Measurements from ENCODE around the gene OGT. TPM values are rescaled to one million over a fixed set of nuclear protein-coding genes. Genes with fewer than 3 reads are reported as not detected.

Gene OGT
- total RNA-seq, 1 donor from 2014 or later = 210 TPM

GRCh38 chrX:71612256-71612655 lies 79.4 kb downstream of the OGT start:
- no peak overlapping the region for H3K4me3 Mint-ChIP-seq (ENCODE audit: unreplicated experiment)
- peaks cover 4% of the 10 kb centered on the region for H3K9me3 Mint-ChIP-seq (ENCODE audit: unreplicated experiment)

GRCh38 chrX:71615056-71615455 lies 82.2 kb downstream of the OGT start:
- Mint-ChIP-seq H3K4me1 (ENCODE audit: unreplicated experiment) (no peaks in the 10 kb centered on the region), H3K36me3 (ENCODE audit: unreplicated experiment) (peaks cover 32% of the 10 kb centered on the region), H3K4me3 (ENCODE audit: unreplicated experiment) (no peak overlapping the region), H3K9me3 (ENCODE audit: unreplicated experiment) (no peaks in the 10 kb centered on the region), H3K27ac (ENCODE audit: unreplicated experiment) (no peak overlapping the region), H3K27me3 (ENCODE audit: unreplicated experiment) (no peaks in the 10 kb centered on the region)
- no peak for TF ChIP-seq CTCF (IDR thresholded peaks at IDR 0.05)
- no peak for DNase-seq (ENCODE audit: extremely low spot score, unreplicated experiment)

More at GRCh38 chrX:71612256-71612655, 79.4 kb downstream of the OGT start:
- Mint-ChIP-seq H3K4me1 (ENCODE audit: unreplicated experiment) (no peaks in the 10 kb centered on the region), H3K36me3 (ENCODE audit: unreplicated experiment) (peaks cover 51% of the 10 kb centered on the region), H3K27me3 (ENCODE audit: unreplicated experiment) (no peaks in the 10 kb centered on the region), H3K27ac (ENCODE audit: unreplicated experiment) (no peak overlapping the region)
- no peak for TF ChIP-seq CTCF (IDR thresholded peaks at IDR 0.05)
- DNase-seq (ENCODE audit: extremely low spot score, unreplicated experiment) = no peak

- Mint-ChIP-seq H3K4me3 (ENCODE audit: unreplicated experiment) (no peak overlapping the region), H3K36me3 (ENCODE audit: unreplicated experiment) (peaks cover 29% of the 10 kb centered on the region), H3K27me3 (ENCODE audit: unreplicated experiment) (no peaks in the 10 kb centered on the region), H3K4me1 (ENCODE audit: unreplicated experiment) (no peaks in the 10 kb centered on the region), H3K27ac (ENCODE audit: unreplicated experiment) (no peak overlapping the region), H3K9me3 (ENCODE audit: unreplicated experiment) (no peaks in the 10 kb centered on the region)
- TF ChIP-seq CTCF (IDR thresholded peaks at IDR 0.05) = no peak
- DNase-seq (ENCODE audit: extremely low spot score, unreplicated experiment) = no peak
These were observed 83.0 kb downstream of the OGT start for GRCh38 chrX:71615954-71616353.

GRCh38 chrX:71616672-71617529 lies 84.0 kb downstream of the OGT start:
- Mint-ChIP-seq H3K4me1 (ENCODE audit: unreplicated experiment) (no peaks in the 10 kb centered on the region), H3K9me3 (ENCODE audit: unreplicated experiment) (no peaks in the 10 kb centered on the region), H3K4me3 (ENCODE audit: unreplicated experiment) (no peak overlapping the region), H3K27ac (ENCODE audit: unreplicated experiment) (no peak overlapping the region), H3K27me3 (ENCODE audit: unreplicated experiment) (no peaks in the 10 kb centered on the region), H3K36me3 (ENCODE audit: unreplicated experiment) (peaks cover 20% of the 10 kb centered on the region)
- TF ChIP-seq CTCF (IDR thresholded peaks at IDR 0.05) = no peak
- no peak for DNase-seq (ENCODE audit: extremely low spot score, unreplicated experiment)

- no peak overlapping the region for H3K4me3 Mint-ChIP-seq (ENCODE audit: unreplicated experiment)
- H3K27ac Mint-ChIP-seq (ENCODE audit: unreplicated experiment) = no peak overlapping the region
- TF ChIP-seq CTCF (IDR thresholded peaks at IDR 0.05) = no peak
- H3K9me3 Mint-ChIP-seq (ENCODE audit: unreplicated experiment) = no peaks in the 10 kb centered on the region
- H3K27me3 Mint-ChIP-seq (ENCODE audit: unreplicated experiment) = no peaks in the 10 kb centered on the region
- DNase-seq (ENCODE audit: extremely low spot score, unreplicated experiment) = no peak
- H3K36me3 Mint-ChIP-seq (ENCODE audit: unreplicated experiment) = peaks cover 16% of the 10 kb centered on the region
- H3K4me1 Mint-ChIP-seq (ENCODE audit: unreplicated experiment) = no peaks in the 10 kb centered on the region
These were observed 84.8 kb downstream of the OGT start for GRCh38 chrX:71617742-71618141.

All from osteocyte (in vitro differentiated cells).